Measurements from ENCODE around the gene LRRC7.

- TF ChIP-seq ZNF274 (IDR thresholded peaks at IDR 0.05; ENCODE audit: low read depth, low read length), result no peak
- TF ChIP-seq SUZ12 (IDR thresholded peaks at IDR 0.05; ENCODE audit: extremely low read depth, insufficient read depth, insufficient read length), result no peak
- TF ChIP-seq YY1 (IDR thresholded peaks at IDR 0.05; ENCODE audit: insufficient read depth, insufficient read length), result no peak
These were observed 435.6 kb downstream of the LRRC7 start for GRCh38 chr1:70003211-70003908.
